Measurements from ENCODE around the gene NIM1K.
"Not testable (repeated sequence)": the region's sequence is repeated elsewhere in the genome, so short reads cannot be mapped to it uniquely, and the experiment has no call there.

NIM1K gene

DNA sequence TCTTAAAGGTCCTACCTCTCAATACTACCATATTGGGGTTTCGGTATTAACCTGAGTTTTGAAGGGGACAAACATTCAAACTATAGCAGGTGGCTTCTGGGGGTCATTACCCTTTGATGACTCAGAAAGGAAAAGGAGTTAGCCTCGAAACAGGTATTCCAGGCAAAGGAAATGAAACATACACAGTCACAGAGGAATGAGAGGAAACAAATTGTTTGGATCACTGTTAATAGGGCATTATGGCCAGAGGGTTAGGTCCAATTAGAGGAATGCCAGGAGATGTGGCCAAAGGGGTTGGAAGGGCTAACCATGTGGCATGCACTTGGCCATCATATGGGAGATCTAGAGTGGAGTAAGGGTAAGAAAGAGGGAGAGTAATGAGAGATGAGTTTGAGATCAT is 23.9 kb upstream of the NIM1K start:
- TF ChIP-seq ZNF274 (IDR thresholded peaks at IDR 0.05; ENCODE audit: low read depth, low read length), result no peak
- H3K4me3 ChIP-seq (ENCODE audit: low read length), result no peak overlapping the region

DNA sequence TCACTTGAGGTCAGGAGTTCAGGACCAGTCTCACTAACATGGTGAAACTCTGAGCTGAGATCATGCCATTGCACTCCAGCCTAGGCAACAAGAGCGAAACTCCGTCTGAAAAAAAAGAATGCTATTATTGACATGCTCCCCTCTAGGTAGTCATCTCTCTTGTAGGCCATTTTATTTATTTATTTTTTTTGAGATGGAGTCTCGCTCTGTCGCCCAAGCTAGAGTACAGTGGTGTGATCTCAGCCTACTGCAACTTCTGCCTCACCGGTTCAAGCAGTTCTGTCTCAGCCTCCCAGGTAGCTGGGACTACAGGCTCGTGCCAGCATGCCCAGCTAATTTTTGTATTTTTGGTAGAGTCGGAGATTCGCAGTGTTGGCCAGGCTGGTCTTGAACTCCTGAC is 20.6 kb upstream of the NIM1K start:
- TF ChIP-seq ZNF274 (IDR thresholded peaks at IDR 0.05; ENCODE audit: low read depth, low read length), result no peak
- no peak overlapping the region for H3K4me3 ChIP-seq (ENCODE audit: low read length)

DNA sequence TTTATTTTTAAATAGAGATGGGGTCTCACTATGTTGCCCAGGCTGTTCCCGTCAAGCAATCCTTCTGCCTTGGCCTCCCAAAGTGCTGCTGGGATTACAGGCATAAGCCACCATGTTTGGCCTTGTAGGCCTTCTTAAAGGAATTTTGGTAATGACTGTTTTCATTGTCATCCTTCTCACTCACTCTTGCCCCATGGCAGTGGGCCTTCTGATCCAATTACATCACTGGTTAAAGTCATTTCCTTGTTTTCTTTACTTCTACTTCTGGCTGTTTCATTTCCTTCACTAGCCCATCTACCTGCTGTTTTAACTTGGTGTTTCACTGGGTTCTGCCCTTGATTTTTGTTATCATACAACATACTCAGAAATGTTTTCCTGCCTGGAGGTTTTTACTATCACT is 20.1 kb upstream of the NIM1K start:
- H3K4me3 ChIP-seq (ENCODE audit: low read length), result no peak overlapping the region
- TF ChIP-seq ZNF274 (IDR thresholded peaks at IDR 0.05; ENCODE audit: low read depth, low read length), result no peak

DNA sequence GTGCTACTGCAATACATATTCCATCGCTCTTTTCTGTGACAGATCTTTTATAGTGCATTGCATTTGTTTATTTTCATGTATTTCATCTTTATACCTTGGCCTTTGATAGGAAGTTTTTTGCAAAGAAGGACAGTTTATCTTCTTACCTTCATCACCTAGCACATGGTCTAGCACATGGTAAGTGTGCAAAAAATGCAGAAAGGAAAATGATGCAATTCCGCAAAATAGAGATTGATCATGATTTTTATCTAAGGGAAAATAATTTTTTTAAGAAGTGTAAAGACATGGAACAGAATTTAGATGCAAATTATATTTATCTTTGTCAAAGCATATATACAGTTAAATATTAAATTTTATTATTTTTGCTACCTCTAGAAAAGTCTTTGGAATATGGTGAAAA is 19.2 kb upstream of the NIM1K start:
- no peak overlapping the region for H3K4me3 ChIP-seq (ENCODE audit: low read length)

DNA sequence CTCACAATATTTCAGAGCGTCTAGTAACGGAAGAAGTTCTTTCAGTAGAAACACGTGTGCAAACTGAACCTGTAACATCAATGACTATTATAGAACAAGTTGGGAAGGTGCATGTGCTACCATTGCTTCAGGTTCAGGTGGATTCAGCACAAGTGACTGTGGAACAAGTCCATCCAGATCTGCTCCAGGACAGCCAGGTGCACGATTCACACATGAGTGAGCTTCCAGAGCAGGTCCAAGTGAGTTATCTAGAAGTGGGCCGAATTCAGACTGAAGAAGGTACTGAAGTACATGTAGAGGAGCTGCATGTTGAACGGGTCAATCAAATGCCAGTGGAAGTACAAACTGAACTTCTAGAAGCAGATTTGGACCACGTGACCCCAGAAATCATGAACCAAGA is 17.4 kb upstream of the NIM1K start:
- no peak overlapping the region for H3K4me3 ChIP-seq (ENCODE audit: low read length)
- no peak for TF ChIP-seq ZNF274 (IDR thresholded peaks at IDR 0.05; ENCODE audit: low read depth, low read length)

More for the DNA sequence above, 19.2 kb upstream of the NIM1K start:
- TF ChIP-seq ZNF274 (IDR thresholded peaks at IDR 0.05; ENCODE audit: low read depth, low read length), result no peak

DNA sequence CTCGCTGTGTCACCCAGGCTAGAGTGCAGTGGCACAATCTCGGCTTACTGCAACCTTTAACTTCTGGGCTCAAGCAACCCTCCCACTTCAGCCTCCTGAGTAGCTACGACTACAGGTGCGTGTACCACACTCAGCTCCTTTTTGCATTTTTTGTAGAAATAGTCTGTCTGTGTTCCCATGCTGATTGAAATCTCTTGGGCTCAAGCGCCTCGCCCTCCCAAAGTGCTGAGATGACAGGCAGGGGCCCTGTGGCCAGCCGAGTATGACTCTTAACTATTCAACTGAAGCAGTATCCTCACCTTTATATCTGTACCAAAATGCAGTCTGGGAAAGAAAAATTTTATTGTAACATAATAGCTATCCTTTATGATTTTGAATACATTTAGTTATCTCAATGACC is 12.2 kb upstream of the NIM1K start:
- TF ChIP-seq ZNF274 (IDR thresholded peaks at IDR 0.05; ENCODE audit: low read depth, low read length), result no peak
- no peak overlapping the region for H3K4me3 ChIP-seq (ENCODE audit: low read length)

DNA sequence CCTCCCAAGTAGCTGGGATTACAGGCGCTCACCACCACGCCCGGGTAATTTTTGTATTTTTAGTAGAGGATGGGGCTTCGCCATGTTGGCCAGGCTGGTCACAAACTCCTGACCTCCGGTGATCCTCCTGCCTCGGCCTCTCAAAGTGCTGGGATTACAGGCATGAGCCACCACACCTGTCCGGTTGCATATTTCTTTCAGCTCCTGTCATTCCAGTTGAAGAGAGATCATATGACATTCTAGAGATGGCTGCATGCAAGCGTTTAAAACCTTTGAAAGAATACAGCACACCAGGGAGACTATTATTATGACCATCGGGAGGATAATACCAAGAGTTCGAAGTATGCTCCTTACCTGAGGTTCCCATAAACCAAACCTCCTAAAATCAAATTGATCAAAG is 9.6 kb upstream of the NIM1K start:
- H3K4me3 ChIP-seq (ENCODE audit: low read length), result no peak overlapping the region
- no peak for TF ChIP-seq ZNF274 (IDR thresholded peaks at IDR 0.05; ENCODE audit: low read depth, low read length)

DNA sequence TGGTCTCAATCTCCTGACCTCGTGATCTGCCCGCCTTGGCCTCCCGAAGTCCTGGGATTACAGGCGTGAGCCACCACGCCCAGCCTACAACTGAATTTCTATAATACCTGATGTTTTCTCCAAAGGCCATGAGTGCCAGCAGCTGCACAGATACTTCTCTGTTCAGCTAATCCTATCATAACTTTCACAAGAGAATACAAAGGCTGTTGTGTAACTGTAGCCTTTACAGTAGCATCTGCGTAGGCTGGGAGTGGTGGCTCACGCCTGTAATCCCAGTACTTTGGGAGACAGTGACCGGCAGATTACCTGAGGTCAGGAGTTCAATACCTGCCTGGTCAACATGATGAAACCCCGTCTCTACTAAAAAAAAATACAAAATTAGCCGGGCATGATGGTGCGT is 8.9 kb upstream of the NIM1K start:
- H3K4me3 ChIP-seq (ENCODE audit: low read length), result not testable (repeated sequence)

DNA sequence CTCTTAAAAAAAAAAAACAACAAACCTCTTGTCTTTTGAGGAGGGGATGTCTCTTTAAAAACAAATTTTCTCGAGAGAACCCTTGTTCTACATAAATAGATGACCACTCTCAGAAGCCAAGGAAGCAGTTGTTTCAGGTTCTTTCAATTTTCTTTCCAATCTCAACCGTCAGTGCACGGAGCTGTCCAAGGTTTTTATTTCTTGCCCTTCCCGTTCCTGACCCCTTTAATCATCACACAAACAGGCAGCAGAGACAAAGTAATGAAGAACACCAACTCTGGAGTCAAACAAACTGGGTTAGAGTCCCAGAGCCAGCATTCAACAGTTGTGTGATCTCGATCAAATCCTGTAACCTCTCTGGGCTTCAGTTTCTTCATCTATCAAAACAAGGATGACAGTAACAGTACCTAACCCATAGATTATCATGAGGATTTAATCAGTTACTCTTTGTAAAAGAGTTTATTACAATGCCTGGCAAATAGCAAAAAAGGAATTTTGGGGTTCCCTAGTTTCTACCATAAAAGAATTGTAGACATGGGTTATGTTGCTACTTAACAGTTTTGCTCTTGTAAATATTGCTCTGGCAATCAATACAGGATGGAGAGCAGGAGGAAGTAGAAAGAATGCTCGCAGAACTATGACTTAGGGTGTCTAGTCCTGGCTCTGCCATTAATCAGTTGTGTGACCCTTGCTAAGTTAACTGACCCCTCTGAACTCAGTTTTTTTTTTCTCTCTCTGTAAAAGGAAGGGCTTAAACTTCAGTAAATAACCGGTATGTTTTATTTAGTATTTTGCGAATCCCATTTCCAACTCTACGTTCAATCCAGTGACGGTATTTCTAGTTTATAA is 1.0 kb upstream of the NIM1K start:
- H3K4me3 ChIP-seq (ENCODE audit: low read length), result peak overlapping the region; percentile 62

DNA sequence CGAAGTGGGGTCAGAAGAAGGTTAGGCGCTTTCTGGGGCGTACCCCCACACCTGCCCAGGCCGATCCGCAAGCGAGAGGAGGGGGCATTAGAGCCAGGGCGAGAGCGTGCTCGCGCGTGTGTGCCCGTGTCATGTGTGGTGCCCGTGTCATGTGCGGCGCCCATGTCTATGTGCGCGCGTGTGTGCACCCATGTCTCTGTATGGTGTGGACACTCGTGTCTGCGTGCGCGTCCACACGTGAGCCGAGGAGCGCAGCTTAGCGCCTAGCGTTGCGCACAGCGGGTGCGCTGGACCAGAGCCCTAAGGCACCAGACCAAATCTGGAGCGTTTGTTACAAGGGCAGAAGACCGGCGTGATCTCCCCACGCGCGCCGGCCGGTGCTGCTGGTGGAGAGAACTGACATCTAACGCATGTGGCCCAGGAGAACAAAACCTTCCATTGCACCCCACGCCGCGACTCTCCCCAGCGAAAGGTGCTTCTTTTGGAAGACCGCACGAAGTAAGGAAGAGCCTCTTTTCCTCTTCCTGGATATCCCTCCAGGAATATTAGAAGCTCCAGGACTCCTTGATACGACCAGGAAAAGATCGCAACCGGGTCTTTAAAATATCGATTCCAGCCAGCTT is 644 bp downstream of the NIM1K start:
- no peak for TF ChIP-seq ZNF274 (IDR thresholded peaks at IDR 0.05; ENCODE audit: low read depth, low read length)

More for the DNA sequence above, 1.0 kb upstream of the NIM1K start:
- no peak for TF ChIP-seq ZNF274 (IDR thresholded peaks at IDR 0.05; ENCODE audit: low read depth, low read length)

DNA sequence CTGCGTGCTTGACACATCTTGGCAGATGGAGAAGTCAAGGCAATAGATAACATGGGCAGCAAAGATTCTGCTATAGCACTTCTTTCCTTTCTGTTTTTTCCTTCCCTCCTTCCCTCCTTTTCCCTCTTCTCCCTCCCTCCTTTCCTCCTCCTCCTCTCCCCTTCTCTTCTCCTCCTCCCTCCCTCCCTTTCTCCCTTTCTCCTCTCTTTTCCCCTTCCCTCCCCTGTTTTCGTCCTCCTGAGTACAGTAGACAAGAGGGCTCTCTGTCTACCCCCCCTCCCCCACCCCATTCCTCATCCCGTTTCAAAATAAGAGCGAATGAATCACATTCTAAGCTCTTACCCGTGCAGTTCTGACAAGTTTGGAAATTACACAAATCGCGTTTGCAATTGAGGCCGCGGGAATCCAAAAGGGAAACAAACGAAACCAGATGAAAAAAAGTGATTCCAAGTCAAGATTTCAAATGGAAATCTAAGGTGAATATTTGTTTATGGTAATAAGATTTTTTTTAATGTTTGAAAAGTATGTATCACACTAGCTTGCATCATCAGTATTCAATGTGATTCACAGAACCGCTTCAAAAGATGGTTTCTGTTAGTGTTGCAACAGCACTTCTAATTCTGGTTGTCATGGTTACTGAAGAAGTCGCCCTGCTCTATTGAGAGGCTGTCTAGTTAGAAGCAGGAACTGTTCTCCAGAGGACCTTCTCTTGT is 1.3 kb downstream of the NIM1K start:
- H3K4me3 ChIP-seq (ENCODE audit: low read length), result peak overlapping the region; percentile 62
- no peak for TF ChIP-seq ZNF274 (IDR thresholded peaks at IDR 0.05; ENCODE audit: low read depth, low read length)

More for the DNA sequence above, 644 bp downstream of the NIM1K start:
- H3K4me3 ChIP-seq (ENCODE audit: low read length), result peak overlapping the region; percentile 62

DNA sequence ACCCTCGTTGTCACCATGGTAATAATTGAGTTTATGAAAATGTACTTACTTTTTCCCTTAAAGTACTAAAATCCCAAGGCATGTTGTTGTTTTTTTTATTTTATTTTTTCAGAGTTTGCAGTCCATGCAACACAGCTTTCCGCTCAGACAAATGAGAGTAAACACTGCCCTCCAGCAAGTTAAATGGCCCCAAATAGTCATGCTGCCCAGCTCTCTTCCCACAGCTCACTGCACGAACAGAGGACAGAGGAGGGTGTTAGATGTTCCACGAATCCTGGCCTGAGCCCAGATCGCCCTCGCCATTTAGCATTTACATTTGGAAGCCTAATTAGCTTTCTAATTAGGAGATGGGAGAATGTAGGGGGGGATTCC is 1.9 kb downstream of the NIM1K start:
- no peak for TF ChIP-seq ZNF274 (IDR thresholded peaks at IDR 0.05; ENCODE audit: low read depth, low read length)
- no peak overlapping the region for H3K4me3 ChIP-seq (ENCODE audit: low read length)

DNA sequence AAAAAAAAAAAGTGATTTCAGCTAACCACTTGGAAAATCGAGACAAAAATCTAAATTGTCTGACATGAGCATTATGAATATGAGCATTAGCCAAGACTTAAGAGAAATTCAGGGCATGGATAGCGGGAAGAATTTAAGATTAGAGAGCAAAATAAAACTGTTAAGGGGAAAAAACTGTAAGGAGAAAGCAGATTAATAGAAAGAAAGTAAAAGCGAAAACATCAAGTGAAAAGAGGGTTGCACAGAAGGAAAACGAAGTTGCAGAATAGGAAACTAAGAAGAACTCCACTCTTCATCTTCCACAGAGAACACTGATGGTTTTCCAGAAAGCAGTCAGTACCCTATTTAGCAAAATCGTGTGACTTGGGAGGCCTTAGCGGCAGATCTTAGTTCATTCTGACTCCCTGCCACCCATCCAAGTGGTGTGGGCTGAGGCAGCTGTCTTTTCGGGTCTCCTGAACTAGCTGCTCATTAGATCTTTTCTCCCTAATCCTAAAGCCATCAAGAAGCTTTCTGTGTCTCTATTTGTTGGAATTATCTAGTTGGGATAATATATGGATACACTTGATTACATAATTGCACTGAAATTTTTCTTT is 3.7 kb downstream of the NIM1K start:
- H3K4me3 ChIP-seq (ENCODE audit: low read length), result no peak overlapping the region
- no peak for TF ChIP-seq ZNF274 (IDR thresholded peaks at IDR 0.05; ENCODE audit: low read depth, low read length)

DNA sequence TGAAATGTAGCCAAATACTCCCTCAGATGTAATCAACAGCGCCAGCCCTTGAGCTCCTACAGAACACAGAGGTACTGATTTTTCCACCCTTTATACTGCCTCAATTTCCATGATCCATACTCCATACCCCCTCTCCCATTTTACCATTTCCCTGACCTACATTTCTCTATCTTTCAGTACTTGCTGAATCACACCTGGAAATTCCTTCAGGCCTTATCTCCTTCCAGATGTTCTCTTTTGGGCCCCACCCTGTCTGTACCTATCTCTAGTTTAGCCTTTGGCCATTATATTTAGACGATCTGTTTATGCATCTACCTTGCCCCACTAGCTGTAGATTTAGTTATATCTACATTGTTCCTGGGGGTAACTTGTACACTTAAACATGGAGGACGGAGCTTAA is 5.5 kb downstream of the NIM1K start:
- no peak for TF ChIP-seq ZNF274 (IDR thresholded peaks at IDR 0.05; ENCODE audit: low read depth, low read length)
- no peak overlapping the region for H3K4me3 ChIP-seq (ENCODE audit: low read length)

DNA sequence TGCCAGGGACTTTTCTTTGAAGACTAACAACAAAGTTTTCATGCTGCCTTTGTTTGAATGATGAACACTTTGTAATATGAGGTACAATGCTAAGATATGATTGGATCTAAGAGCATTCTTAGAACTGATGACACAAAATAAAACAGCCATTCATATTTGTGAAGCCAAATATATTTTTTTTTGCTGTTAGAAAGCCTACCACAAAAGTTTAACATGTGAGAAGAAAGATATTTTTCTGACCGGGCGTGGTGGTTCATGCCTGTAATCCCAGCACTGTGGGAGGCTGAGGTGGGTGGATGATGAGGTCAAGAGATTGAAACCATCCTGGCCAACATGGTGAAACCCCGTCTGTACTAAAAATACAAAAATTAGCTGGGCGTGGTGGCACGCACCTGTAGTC is 9.4 kb downstream of the NIM1K start:
- H3K4me3 ChIP-seq (ENCODE audit: low read length), result not testable (repeated sequence)
